B cell (primary cell): ENCODE data around the gene MAML2.

ENCODE experiments used
- EZH2 ChIP-seq: IDR thresholded peaks from 2 replicates; pipeline ENCODE4 v1.6.1; 2012; ENCODE audit warnings: borderline replicate concordance, low read depth, mild to moderate bottlenecking, moderate library complexity, low read length; ENCODE audit not compliant: insufficient read depth, poor library complexity, severe bottlenecking
- TF ChIP-seq, protein P1 (sequence below): fragments of 200-600 bp; IDR thresholded peaks from one replicate; pipeline ENCODE4 v1.8.0; 2022; ENCODE audit warnings: antibody characterized with exemption, mild to moderate bottlenecking

DNA sequence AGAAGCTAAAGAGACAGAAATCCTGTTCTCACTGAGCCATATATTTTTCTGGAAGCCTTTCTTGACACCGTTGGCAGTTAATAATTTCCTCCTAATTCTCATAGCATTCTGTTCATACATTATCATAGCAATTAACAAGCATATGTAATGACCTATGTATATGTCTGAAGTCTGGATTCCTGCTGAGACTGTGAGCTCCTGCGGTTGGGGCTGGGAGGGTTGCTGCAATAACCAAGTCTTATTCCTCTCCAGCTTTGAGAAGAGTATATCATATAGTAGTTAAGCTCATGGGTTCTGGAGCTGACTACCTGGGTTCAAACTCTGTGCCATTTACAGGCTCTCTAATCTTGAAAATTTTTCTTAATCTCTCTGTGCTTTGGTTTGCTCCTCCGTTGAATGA, 175.2 kb downstream of the MAML2 start:
- TF ChIP-seq, protein P1, sequence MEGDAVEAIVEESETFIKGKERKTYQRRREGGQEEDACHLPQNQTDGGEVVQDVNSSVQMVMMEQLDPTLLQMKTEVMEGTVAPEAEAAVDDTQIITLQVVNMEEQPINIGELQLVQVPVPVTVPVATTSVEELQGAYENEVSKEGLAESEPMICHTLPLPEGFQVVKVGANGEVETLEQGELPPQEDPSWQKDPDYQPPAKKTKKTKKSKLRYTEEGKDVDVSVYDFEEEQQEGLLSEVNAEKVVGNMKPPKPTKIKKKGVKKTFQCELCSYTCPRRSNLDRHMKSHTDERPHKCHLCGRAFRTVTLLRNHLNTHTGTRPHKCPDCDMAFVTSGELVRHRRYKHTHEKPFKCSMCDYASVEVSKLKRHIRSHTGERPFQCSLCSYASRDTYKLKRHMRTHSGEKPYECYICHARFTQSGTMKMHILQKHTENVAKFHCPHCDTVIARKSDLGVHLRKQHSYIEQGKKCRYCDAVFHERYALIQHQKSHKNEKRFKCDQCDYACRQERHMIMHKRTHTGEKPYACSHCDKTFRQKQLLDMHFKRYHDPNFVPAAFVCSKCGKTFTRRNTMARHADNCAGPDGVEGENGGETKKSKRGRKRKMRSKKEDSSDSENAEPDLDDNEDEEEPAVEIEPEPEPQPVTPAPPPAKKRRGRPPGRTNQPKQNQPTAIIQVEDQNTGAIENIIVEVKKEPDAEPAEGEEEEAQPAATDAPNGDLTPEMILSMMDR = no peak
- no peak for TF ChIP-seq EZH2
